Stimulated activated CD4-positive, alpha-beta T cell treated with anti-CD3 and anti-CD28 coated beads, Interleukin-4, amount 100 ng/mL, for 24 hours (primary cell): ENCODE results near the gene NUBPL.

Source experiments
- DNase-seq: peaks from one replicate; pipeline ENCODE4 v3.0.0-alpha.2; 2020

The NUBPL gene, protein sequence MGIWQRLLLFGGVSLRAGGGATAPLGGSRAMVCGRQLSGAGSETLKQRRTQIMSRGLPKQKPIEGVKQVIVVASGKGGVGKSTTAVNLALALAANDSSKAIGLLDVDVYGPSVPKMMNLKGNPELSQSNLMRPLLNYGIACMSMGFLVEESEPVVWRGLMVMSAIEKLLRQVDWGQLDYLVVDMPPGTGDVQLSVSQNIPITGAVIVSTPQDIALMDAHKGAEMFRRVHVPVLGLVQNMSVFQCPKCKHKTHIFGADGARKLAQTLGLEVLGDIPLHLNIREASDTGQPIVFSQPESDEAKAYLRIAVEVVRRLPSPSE

DNA sequence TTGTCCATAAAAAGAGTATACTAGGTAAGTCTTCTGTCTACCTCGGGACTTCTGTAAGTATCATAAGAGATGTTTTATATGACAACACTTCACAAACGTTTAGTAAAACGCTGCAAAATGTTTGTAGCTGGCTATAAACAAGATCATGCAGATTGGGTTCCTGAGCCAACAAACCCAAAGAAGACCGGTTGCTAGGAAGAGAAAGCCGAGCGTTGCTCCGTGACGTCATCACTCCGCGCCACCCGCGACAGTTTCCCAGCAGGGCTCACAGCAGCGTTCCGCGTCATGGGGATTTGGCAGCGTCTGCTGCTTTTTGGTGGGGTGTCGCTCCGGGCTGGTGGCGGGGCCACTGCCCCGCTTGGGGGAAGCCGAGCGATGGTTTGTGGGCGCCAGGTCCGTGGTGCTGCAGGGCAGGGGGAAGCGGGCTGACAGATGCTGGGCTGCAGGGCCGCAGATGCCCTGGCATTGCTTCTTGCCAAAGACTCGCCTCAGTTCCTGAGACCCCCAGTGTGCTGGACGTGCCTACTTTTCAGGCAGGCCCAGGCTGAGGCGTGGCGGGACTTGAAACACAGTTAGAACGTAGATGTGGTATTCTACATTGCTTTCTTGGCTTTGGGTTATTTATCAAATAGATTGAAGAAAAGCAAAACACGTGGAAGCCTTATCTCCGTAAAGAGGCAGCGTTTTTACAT lies at the start of gene NUBPL:
Gene NUBPL, plus strand, starts transcription at position 250 of the 692 bp plus-strand sequence. Its CDS starts 36 bp downstream, at position 286.
- peak; percentile 97 for DNase-seq

GRCh38 chr14:31527087-31527486 lies 34.1 kb upstream of the NUBPL start:
- no peak for DNase-seq

GRCh38 chr14:31527546-31527945 lies 33.7 kb upstream of the NUBPL start:
- DNase-seq = no peak

DNA sequence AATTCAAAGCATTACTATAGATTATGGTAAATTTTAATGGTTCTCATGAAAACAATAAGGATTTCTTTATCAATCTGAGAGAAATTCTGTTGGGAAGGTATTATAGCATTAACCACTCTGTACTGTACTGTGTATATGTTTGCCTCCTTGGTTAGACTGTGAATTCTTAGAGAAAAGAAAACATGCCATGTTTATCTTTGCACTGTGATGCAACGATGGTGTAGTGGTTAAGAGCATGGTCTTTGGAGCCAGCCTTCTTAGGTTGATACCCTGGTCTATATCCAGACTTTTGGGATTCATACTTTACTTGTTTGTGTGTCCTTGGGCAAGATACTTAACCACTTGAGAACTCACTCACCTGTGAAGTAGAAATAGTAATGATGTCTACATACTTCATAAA lies 32.2 kb upstream of the NUBPL start:
- no peak for DNase-seq

- no peak for DNase-seq
Observed at GRCh38 chr14:31530136-31530535, 31.1 kb upstream of the NUBPL start.

- DNase-seq = no peak
Observed at GRCh38 chr14:31536201-31536960, 24.8 kb upstream of the NUBPL start.

- DNase-seq = no peak
Observed at GRCh38 chr14:31541702-31542101, 19.5 kb upstream of the NUBPL start.

DNA sequence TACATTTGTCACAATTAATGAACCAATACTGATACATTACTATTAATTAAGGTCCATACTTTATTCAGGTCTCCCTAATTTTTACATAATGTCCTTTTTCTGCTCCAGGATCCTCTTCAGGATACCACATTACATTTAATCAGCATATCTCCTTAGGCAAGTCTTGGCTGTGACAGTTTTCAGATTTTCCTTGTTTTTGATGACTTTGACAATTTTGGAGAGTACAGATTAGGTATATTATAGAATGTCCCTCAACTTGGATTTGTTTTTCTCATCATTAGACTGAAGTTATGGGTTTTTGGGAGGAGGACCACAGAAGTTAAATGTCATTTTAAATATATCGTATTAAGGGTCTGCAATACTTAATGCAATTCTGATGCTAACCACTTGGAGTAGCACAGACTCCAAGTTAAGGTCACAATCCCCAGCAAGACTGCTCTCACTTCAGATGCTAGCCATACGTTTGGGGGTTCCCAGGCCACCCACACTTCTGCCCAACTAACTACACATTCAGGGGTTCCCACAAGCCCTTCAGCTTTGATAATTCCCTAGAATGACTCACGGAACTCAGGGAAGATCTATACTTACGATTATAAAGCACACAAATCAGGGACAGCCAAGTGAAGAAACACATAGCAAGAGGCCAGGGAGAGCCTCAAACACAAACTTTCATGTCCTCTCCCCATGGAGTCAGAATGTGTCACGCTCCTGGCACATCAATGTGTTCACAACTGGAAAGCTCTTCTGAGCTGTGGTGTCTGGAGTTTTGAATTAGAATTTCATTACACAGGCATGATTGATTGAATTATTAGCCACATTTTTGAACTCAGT lies 17.0 kb upstream of the NUBPL start:
- no peak for DNase-seq

DNA sequence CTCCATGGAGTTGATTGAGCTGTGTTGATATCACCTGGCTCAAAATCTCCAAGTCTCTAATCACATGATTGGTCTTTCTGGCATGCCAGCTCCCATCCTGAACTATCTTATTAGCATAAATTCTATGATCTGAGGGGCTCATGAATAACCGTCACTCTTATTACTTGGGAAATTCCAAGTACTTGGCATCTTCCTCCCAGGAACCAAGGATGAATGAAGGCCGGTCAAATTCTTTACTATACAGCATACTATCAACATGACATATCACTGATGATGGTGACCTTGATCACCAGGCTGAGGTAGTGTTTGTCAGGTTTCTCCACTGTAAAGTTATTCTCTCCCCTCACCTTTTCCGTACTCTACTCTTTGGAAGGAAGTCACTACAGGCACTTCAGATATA lies 16.4 kb upstream of the NUBPL start:
- DNase-seq = no peak

- no peak for DNase-seq
Observed at GRCh38 chr14:31545328-31545727, 15.9 kb upstream of the NUBPL start.

GRCh38 chr14:31549817-31550216 lies 11.4 kb upstream of the NUBPL start:
- no peak for DNase-seq

- no peak for DNase-seq
Observed at GRCh38 chr14:31550589-31550988, 10.6 kb upstream of the NUBPL start.

GRCh38 chr14:31556191-31556590 lies 5.0 kb upstream of the NUBPL start:
- DNase-seq = no peak

DNA sequence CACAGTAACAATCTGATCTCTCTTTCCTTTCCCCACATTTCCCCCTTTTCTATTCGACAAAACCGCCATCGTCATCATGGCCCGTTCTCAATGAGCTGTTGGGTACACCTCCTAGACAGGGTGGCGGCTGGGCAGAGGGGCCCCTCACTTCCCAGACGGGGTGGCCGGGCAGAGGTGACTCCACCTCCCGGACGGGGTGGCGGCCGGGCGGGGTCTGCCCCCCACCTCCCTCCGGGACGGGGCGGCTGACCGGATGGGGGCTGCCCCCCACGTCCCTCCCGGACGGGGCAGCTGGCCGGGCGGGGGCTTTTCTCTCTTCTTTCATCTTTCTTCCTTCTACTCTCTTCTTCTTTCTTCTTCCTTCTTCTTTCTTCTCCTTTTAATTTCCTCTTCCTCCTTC lies 1.3 kb upstream of the NUBPL start:
- no peak for DNase-seq

DNA sequence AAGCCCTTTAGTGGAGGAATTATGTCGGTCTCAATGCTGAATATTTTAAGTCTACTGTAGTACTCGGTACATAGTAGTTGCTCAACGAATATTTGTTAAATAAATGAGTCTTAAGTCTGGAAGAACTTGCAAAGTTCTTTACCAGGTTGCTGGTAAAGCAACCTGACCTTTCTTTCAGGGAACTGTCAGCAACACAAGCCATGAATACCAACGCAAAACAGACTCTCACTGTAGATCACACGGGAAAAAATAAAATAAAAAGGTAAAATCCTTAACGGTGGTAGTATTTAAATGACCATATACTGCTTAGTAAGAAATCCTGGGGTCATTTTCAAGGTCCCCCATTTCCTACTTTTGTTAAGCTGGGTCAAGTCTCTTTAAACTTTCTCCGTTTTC lies 447 bp upstream of the NUBPL start:
- DNase-seq = no peak

DNA sequence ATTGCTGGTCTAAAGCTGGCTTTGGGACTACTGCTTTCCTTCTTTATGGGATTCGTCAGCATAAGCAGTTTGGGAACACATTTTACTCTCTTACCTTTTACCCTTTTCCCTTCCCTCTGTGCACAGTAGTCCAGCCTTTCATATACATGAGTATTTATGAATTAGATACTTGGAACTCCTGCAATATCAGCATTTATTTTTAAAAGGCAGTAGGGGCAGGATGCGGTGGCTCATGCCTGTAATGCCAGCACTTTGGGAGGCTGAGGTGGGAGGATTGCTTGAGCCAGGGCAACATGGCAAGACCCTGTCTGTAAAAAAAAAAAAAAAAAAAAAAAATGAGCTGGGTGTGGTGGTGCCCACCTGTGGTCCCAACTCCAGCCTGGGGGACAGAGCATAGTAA lies 3.0 kb downstream of the NUBPL start:
- DNase-seq = no peak

DNA sequence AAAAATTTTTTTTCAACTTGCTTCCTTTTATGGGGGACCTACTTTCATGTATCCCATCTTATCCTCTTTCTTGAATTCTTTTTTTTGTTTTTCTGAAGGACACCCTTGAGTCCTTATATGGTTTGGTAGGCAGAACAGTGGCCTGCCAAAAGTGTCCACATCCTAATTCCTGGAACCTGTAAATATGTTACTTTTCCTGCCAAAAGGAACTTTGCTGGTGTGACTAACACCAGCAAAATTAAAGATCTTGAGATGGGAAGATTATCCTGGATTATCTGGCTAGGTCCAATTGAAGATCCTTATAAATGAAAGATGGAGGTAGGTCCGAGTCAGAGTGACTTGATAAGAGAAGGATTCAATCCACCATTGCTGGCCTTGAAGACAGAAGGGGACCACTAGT lies 5.3 kb downstream of the NUBPL start:
- DNase-seq = no peak

- DNase-seq = no peak
Observed at GRCh38 chr14:31567655-31568054, 6.5 kb downstream of the NUBPL start.

DNA sequence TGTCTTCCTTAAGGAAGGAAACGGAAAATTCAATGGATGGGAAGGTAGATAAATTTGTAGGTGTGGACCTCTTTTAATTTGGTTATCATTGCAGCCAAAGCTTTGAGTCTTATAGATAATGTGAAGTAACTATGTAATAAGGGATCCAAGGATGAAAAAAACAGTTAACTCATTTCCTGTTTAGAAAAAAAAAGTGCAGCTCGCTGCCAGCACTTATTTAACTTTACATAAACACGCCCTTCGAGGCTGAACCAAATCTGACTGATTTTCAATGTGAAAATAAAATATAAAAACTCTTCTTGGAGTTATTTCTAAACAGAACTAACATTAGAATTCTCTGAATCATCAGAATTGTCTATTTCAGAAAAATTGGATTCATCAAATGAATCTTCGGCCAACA lies 7.0 kb downstream of the NUBPL start:
- DNase-seq = no peak

- no peak for DNase-seq
Observed at GRCh38 chr14:31568671-31569070, 7.5 kb downstream of the NUBPL start.

DNA sequence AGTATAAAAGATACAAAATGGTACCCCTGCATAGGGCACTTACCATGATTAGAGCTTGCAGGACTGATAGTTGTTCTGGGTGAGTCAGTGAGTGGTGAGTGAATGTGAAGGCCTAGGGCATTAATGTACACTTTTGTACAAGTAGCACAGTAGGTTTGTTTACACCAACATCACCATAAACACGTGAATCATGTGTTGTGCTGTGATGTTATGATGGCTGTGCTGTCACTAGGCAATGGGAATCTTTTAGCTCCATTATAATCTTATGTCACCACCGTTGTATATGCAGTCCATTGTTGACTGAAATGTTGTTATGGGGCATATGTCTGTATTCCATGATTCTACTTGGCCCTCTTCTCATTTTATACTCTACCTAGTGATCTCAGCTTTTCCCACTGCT lies 11.8 kb downstream of the NUBPL start:
- no peak for DNase-seq

- no peak for DNase-seq
Observed at GRCh38 chr14:31576949-31577348, 15.7 kb downstream of the NUBPL start.

- DNase-seq = no peak
Observed at GRCh38 chr14:31578266-31578665, 17.1 kb downstream of the NUBPL start.
